ENCODE results near the gene C16orf54.
"Not testable (repeated sequence)": the region's sequence is repeated elsewhere in the genome, so short reads cannot be mapped to it uniquely, and the experiment has no call there.

The C16orf54 gene, protein sequence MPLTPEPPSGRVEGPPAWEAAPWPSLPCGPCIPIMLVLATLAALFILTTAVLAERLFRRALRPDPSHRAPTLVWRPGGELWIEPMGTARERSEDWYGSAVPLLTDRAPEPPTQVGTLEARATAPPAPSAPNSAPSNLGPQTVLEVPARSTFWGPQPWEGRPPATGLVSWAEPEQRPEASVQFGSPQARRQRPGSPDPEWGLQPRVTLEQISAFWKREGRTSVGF

DNA sequence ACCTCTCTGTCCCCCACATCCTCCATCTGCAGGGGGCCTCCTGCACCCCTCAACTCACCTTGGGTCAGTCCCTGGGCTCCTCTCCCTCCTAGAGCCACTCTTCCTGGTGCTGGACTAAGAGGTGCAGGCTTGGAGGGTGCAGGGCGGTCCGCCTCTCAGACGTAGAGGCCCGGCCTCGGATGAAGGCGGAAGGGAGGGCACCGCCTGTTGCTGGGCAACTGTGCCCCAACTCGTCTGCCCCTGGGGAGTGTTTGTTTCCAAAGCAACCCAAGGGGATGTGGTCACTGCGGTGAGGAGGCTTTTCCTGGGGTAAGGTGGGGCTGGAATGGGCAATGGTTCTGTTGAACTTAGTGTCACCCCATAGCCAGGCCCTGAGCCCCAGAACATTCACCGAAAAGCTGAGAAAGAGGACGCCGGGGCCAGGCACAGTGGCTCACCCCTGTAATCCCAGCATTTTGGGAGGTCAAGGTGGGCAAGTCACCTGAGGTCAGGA, at the start of gene C16orf54:
TSS of gene C16orf54 (minus strand) at position 138 of the 493 bp plus-strand sequence. CDS start 1,039 bp downstream, outside the sequence.
- DNase-seq, result no peak

DNA sequence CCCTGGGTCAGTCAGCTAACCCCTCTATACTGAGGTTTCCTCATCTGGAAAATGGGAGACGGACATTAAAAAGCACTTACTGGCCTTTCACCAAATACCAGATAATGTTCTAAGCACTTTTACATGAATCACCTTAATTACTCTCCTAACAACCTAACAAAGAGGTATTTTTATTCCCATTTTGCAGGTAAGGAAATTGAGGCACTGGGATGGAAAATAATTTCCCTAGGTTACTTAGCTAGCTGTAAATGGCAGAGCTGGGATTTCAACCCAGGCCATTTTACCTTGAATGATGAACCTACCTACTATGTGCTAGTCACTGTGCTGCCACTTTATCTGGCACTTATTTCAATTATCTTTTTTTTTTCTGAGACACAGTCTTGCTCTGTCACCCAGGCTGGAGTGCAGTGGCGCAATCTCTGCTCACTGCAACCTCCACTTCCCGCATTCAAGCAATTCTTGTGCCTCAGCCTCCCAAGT, 48.5 kb upstream of the C16orf54 start:
- no peak for DNase-seq

DNA sequence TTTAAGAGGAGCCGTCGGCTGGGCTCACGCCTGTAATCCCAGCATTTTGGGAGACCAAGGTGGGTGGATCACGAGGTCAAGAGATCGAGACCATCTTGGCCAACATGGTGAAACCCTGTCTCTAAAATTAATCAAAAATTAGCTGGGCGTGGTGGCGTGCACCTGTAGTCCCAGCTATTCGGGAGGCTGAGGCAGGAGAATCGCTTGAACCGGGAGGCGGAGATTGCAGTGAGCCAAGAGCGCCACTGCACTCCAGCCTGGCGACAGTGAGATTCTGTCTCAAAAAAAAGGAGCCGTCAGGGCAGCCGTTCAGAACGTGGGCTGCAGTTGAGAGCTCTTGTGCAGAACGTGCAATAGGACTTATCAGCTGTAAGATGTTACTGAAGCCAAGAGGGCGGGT, 47.4 kb upstream of the C16orf54 start:
- DNase-seq, result not testable (repeated sequence)

DNA sequence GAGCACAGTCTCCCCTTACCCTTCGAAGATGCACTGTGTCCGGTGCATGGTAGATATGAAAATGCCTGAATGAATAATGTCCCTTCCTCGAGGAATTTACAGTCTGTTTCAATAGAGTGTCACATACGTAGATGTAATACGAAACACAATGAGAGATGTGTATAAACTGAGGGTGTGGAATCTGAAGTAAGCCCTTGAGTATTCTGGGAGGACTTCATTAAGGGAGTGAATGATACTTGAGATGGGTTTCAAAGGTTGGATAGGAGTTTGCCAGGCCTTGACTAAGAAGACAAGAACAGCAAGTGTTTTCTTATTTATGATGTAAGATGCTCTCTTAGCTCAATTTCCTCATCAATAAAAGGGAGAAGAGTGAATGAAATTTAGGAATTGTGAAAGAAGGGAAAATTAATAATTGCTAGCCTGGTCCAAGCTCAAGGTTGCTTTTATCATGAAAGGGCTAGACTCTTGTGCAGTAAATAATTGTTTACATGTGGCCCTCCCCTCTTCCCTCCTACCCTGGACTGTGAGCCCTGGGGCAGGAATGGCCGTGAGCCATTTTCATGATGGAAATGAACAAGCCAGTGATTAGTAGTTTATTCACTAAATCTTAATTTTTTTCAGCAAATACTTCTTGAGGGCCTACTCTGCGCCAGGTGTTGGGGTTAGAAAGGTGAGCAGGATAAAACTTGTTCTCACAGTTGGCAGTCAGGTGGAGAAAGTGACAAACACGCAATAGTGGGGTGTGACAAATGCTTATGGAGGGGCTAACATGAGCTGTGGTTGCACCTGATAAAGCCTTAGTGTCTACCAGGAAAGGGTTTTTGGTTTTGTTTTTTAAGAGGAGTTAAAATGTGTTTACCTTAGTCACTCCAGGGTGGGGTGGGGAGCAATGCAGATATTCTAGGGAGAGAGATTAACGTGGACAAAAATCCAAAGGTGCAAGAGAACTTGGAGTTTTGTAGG, 46.3 kb upstream of the C16orf54 start:
- DNase-seq, result no peak

DNA sequence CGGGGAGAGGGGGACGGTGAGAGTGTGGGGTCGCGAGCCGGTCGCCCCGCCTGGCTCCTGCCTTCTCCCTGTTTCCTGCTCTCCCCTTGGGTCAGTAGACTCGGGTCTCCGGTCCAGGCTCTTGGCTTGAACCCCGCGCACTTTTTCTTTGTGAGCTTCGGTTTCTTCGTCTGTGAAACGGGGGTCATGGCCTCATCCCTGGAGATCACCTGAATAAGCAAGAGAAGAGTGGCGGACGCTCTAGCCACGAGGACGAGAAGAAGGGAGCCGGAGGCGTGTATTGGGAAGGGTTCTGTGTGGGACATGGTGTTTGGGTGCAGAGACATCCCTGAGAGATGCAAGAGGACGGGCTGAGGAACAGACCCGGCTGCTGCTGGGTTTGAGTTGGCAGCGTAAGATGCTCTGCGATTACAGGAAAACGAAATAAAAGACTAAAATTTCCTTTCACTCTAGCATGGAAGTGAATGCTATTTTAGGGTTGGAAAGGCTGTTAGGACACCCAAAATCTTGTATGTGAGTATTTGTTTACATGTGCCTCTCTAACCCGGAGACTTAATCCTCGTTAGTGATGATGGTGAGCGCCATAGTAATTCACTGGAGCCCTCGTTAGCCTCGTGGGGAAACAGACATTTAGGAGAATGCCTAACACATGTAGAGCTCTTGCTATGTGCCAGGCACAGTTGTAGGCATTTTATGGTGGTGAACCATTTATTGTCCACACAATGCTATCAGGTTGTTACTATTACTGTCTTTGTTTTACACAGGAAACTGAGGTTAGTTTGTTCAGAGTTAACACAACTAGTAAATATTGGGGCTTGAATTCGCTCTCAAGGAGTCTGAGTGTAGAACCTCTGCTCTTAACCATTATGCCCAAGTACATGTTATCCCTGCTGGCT, 45.4 kb upstream of the C16orf54 start:
- DNase-seq, result peak; percentile 40

DNA sequence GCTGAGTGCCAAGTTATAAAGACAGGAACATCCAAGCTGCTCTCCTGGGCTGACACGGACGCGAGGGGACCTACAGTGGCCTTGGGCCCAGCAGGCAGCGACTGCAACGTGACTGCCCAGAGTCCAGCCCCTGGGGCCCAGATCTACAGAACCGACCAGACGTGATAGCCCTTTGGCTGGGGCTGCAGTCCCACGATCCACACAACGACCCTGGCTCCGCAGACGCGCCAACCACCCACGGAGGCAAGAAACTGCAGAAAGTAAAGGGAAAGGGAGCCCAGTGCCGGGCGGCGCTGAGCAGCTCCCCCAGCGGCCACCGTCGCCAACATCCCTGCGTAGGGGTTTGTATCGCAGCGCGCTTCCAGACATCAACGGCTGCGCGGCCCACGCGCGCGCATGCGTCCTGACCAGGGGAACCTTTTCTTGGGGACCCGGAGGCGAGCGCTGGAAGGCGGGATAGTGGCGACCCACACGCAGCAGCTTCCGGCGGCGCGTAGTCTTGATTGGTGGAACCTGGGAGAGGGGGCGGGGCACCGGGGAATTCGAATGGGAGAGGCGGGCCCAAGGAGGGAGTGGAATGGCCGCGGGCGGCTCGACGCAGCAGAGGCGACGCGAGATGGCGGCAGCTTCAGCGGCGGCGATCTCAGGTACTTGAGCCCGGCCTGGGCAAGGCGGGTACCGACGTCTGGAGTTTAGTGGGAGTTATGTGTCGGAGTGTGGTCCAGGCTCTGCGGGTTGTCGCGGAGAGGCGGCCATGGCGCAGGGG, 44.6 kb upstream of the C16orf54 start, which contains the start of gene KIF22:
TSS of gene KIF22 (plus strand) at position 569 of the 766 bp plus-strand sequence. CDS start at position 578, 9 bp downstream.
- DNase-seq, result peak; percentile 98

DNA sequence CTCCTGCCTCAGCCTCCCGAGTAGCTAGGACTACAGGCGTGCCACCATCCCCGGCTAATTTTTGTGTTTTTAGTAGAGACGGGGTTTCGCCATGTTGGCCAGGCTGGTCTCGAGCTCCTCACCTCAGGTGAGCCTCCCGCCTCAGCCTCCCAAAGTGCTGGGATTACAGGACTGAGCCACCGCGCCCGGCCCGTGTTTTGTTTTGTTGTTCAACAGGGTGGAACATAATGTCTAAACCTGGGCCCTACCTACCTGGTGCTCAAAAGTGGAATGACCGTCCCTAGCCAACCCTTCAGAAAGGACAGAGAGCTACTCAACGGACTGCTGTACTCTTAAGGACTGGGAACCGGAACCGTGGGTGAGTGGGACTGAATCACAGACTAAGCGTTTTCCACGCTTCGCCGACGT, 44.0 kb upstream of the C16orf54 start:
- peak; percentile 67 for DNase-seq

DNA sequence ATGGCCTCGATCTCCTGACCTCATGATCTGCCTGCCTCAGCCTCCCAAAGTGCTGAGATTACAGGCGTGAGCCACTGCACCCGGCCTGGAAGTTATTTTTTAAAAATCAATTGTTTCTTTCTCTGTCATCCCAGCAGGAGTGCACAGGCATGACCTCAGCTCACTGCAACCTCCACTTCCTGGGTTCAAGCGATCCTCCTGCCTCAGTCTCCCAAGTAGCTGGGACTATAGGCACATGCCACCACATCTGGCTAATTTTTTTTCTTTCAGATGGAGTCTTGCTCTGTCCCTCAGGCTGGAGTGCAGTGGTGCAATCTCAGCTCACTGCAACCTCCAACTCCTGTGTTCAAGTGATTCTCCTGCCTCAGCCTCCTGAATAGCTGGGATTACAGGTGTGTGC, 41.4 kb upstream of the C16orf54 start:
- not testable (repeated sequence) for DNase-seq

DNA sequence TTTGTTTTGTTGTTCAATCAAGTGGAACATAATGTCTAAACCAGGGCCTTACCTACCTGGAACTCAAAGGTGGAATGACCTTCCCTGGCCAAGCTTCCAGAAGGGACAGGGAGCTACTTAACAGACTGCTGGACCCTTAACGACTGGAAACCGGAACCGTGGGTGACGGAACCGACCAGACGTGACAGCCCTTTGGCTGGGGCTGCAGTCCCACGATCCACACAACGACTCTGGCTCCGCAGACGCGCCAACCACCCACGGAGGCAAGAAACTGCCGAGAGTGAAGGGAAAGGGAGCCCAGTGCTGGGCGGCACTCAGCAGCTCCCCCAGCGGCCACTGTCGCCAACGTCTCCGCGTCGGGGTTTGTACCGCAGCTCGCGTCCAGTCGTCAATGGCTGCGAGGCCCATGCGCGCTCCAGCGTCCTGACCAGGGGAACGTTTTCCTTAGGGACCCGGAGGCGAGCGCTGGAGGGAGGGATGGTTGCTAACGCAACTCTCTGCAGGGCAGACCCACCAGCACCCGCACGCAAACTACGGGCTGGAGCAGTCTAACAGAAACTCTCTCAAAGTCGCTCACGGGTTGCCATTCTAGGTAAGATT, 39.2 kb upstream of the C16orf54 start:
- DNase-seq, result no peak

DNA sequence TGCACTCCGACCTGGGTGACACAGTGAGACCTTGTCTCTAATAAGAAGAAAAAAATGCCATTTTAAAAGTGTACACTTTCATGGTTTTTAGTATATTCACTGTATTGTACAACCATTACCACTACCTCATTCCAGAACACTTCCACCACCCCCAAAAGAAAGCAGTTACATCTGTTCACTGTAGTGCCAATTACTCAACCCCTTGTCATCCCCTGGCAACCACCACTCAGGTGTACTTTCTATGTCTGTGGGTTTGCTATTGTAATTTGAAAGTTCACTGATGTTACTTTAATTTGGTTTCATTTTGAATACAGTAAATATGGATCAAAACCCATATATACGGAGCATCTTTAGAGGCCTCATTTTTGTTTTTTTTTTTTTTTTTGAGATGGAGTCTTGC, 38.4 kb upstream of the C16orf54 start:
- DNase-seq, result no peak

DNA sequence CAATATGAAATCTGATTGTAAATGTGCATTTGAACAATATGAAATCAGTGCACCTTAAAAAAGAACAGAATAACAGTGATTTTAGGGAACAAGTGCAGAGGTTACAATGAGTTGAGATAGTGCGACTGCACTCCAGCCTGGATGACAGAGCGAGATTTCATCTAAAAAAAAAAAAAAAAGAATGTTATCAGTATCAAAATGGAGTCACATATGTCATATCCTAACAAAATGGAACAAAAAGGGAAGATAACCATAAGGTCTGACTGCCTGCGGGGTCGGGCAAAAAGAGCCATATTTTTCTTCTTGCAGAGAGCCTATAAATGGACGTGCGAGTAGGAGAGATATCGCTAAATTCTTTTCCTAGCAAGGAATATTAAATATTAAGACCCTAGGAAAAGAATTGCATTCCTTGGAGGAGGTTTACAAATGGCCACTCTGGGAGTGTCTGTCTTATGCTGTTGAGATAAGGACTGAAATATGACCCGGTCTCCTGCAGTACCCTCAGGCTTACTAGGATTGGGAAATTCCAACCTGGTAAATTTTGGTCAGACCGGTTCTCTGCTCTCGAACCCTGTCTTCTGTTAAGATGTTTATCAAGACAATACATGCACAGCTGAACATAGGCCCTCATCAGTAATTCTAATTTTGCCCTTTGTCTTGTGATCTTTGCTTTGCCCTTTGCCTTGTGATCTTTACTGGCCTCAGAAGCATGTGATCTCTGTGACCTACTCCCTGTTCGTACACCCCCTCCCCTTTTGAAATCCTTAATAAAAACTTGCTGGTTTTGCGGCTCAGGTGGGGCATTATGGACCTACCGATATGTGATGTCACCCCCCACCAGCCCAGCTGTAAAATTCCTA, 37.5 kb upstream of the C16orf54 start:
- not testable (repeated sequence) for DNase-seq

DNA sequence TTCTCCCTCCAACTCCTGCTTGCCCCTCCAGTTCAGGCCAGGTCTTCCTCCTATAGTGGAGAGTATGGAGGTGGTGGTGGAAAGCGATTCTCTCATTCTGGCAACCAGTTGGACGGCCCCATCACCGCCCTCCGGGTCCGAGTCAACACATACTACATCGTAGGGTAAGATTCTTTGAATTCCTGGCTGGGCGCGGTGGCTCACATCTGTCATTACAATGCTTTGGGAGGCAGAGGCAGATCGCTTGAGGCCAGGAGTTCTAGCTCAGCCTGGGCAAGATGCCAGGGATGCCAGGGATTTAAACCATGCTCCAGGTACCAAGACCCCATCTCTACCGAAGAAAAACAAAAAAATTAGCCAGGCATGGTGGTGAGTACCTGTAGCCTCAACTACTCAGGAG, 33.7 kb upstream of the C16orf54 start:
- DNase-seq, result no peak

DNA sequence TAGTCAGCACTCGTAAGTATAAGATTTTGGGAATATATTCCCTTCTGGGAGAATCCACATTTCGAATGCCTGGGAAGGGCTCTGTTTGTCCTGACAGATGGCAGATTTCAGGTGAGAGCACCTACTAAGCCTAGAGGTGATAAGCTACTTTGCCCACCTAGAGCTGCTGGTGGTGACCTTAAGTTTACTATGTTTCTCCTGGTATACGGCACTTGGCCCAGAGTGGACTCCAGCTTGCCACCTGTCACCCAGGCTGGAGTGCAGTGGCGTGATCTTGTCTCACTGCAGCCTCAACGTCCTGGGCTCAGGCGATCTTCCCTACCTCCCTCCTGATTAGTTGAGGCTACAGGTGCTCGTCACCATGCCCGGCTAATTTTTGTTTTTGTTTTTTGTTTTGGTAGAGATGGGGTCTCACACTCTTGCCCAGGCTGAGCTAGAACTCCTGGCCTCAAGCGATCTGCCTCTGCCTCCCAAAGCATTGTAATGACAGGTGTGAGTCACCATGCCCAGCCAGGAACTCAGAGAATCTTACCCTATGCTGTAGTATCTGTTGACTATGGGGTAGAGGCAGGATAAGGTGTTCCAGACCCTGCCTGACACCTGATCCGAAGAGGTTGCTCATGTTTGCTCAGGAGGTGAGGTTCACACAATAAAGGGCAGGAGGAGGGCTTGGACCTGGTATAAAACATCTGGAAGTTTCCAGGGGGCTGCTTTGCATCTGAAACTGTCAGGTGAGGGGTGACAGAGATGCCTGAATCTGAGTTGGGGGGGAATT, 32.0 kb upstream of the C16orf54 start, which contains the start of gene ZG16:
TSS of gene ZG16 (plus strand) at position 681 of the 775 bp plus-strand sequence. CDS start 1,011 bp downstream, outside the sequence.
- peak; percentile 37 for DNase-seq

DNA sequence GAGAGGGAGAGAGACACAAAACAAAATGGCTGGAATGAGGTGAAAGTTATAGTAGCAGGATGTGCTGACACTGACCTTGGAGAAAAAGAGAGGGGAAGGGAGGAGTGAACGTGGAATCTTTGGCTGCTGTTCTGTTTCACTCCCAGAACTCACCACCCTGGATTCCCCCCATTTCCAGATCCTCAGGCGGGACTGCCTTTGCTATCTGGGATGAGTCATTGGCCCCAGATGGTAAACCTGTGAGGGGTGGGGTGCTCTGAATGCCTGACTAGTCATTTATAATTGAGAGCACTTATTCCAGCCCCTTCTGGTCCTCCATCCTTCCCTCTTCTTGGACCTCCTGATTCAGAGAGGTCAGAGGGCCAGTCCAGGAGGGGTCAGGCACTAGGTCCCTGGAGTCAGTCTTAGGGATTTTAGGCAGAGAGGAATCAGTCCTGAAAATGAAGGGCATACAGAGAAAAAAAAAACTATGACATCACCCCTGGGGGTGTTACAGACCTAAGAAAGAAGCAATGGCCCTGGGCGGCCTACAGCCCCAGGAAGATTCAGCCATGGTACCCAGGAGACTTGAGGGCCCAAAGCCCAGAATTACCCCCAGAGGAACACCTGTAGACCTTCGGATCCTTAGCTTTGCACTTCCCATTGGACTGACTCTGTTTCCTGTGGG, 30.1 kb upstream of the C16orf54 start:
- DNase-seq, result peak; percentile 5

DNA sequence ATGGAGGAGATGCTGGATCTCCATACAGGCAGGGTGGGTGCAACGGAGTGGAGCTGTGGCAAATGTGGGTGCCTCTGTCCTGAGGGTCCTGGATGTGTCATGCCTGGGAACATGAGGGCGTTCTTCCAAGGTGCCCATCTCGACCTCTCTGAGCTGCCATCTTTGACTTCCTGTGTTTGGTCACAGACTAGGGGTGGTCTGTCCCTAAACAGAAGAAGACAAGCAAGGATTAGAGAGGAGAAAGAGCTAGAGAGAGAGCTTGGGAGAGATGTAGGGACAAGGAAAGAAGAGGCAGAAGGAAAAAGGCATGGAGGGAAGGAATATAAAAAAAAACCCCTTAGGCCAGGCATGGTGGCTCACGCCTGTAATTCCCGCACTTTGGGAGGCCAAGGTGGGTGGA, 28.9 kb upstream of the C16orf54 start:
- no peak for DNase-seq

DNA sequence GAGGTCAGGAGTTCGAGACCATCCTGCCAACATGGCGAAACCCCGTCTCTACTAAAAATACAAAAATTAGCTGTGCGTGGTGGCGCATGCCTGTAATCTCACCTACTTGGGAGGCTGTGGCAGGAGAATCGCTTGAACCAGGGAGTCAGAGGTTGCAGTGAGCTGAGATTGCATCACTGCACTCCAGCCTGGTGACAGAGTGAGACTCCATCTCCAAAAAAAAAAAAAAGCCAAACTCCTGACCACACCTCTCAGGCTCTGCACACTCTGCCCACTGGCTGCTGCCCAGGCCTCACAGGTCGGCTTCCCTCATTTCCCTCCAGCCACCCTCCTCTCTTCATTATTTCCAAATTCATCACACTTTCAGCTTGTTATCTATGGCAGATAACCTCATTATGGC, 26.5 kb upstream of the C16orf54 start:
- not testable (repeated sequence) for DNase-seq

DNA sequence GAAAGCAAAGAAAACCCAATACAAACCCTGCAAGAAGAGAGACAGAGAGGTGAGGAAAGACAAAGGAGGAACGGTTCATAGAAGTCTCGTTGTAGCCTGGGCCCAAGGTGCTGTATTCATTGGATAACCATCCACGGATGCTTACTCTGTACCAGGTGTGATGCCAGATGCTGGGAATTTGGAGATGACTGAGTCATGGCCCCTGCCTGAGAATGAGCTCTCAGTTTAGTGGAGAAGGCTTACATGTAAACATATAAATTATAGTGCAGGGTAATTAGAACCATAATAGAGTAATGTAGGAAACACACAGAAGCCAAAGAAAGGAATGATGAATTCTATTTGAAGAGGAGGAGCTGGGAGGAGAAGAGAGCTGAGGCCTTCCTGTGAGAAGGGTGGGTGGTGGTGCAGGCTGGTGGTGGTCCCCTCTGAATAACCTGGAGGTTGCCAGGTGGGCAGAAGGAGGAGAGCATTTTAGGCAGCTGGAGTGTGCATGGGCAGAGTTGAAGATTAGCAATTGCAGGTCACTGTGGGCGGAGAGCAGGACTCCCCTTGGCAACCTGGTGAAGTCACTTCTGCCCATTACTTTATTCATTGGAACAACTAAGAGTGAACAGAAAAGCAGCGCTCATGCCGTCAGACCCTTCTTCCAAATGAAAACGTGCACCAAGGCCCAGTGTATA, 24.6 kb upstream of the C16orf54 start:
- no peak for DNase-seq

DNA sequence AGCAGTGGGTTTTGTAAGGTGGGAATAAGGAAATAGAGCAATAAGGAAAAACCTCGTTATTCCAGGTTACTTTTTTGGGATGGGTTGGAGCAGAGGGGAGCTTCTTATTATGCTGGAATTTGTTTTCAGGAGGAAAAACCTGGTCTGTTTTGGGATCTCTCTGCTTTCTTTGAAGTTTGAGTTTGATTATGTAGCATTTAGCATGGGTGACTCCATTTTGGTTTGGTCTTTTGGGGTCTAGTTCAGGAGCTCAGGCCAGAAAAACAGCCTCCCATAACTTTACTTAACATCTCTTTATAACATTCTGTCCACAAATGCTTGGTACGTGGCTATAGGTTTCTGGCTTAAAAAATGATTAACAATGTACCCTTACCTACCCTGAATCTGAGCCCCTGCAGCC, 23.7 kb upstream of the C16orf54 start:
- no peak for DNase-seq

All from DMS53 (cell line).